ELF-1 (cell line): ENCODE data around the gene CHD9.
A peak's percentile ranks its signal among the peaks of the same experiment; 100 is the strongest.
"Not testable (repeated sequence)": the region's sequence is repeated elsewhere in the genome, so short reads cannot be mapped to it uniquely, and the experiment has no call there.

ENCODE experiments used
- DNase-seq: peaks from one replicate; pipeline ENCODE4 v3.0.0-alpha.2; 2016; ENCODE audit warnings: low read depth, low spot score

The CHD9 gene

DNA sequence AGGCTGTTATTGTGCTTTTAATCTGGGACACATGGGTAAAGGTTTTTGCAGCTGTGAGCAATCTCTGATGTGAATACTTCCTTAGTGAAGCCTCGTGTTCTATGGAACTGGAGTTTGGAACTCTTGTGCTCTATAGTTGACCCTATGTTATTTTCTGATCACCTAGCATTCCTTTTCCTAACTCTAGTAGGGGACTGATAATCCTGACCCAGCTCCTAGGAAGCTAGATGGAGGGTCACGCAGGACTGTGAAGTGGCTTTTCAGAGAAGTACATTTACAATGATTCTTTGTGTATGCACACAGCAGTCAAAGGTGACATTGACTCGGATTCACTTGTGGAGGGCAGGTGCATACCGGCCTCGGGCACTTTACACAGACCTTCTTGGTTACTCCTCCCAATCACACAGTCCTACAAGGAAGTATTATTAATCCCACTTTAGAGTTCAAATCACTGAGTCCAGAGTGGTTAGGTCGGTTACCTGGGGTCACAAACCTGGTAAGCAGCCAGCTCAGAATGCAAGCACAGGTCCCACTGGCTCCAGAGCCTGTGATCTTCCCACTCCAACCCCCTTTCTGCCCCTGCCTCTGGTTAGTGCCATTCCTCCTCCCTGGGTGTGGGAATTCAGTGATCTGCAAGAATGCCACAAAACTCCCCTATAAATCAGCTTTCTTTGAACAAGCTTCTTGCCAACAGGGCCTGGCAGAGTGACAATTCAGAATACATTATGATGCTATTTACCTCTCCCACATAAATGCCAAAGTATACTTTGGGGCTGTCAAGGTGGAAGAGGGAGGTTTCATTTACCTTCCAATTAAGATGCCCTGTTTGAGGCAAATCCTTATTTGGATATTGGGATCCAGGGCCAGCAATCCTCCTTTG lies 9.2 kb upstream of the CHD9 start:
- no peak for DNase-seq

DNA sequence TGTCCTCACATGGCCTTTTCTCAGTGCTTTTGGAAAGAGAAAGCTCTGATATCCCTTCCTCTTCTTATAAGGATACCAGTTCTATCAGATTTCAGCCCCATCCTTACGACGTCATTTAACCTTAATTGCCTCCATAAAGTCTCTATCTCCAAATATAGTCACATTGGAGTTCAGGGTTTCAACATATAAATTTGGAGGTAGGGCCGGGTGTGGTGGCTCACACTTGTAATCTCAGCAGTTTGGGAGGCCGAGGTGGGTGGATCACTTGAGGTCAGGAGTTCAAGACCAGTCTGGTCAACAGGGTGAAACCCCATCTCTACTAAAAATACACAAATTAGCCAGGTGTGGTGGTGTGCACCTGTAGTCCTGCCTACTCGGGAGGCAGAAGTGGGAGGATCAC lies 7.3 kb upstream of the CHD9 start:
- not testable (repeated sequence) for DNase-seq

DNA sequence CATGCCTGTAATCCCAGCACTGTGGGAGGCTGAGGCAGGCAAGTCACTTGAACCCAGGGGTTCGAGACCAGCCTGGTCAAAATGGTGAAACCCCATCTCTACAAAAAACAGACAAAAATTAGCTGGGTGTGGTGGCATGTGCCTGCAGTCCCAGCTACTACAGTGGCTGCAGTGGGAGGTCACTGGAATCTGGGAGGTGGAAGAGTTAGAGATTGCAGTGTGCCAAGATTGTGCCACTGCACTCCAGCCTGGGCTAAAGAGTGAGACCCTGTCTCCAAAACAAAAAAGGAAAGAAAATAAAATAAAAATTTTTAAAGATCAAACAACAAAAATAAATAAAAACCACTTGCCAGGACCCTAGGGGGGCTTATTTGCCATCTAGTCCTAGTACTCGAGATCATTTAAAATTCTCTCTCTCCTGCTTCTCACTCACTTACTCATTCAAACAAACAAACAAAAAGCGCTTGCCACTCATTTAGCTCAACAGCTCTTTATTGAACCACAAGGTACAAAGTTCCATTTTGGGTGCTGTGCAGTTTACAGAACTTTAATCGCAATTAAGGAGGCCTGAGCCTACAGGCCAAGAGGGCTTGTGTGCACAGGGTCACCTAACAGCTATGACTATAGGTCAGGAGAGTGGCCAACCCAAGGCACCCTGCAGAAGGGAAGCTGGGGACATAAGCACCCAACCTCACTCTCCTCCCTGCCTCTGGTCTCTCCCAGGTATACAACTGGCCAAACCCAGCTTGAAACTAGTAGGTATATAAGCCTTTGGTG lies 6.5 kb upstream of the CHD9 start:
- DNase-seq: no peak

DNA sequence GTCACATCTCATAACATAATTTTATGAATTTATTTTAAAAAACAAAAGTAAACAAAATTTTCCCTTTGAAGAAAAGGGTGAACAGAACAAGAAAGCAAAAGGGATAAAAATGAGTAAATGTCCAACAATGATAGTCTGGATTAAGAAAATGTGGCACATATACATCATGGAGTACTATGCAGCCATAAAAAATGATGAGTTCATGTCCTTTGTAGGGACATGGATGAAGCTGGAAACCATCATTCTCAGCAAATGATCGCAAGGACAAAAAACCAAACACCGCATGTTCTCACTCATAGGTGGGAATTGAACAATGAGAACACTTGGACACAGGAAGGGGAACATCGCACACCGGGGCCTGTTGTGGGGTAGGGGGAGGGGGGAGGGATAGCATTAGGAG lies 3.5 kb upstream of the CHD9 start:
- DNase-seq: not testable (repeated sequence)

DNA sequence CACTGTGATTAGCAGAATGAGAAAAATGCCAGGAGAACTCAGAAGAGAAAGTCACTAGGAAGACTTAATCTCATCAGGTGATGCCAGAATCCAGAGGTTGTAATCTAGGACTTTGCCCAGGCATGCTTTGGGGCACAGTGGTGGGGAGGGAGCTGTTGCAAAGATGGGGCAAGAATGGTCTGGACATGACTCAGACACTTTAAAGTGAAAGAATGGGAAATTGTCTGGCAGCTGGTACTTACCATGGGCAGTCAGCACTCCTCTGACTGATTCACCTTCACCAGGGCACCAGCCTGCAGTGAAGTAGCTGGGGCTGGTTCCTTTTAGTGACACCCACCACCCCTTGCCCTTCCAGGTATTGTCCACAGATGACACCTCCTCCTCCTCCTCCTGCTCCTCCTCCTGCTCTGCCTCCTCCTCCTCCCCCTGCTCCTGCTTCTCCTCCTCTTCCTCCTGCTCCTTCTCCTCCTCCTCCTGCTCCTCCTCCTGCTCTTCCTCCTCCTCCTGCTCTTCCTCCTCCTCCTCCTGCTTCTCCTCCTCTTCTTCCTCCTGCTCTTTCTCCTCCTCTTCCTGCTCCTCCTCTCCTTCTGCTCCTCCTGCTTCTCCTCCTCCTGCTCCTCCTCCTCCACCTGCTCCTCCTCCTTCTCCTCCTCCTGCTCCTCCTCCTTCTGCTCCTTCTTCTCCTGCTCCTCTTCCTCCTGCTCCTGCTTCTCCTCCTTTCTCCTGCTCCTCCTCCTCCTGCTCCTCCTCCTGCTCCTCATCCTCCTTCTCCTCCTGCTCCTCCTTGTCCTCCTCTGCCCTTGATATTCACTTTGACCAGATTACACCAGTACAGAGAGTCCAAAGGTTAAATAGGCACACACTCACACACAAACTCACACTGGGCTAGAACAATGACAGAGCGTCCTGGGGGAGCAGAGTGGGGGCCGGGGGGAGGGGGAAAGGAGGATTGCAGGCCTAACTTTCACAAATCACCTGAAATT lies 2.0 kb upstream of the CHD9 start, which contains the start of gene CHD9NB:
CHD9NB (minus strand) TSS at position 379 of the 983 bp plus-strand sequence. CDS start 8,739 bp downstream, outside the sequence.
- no peak for DNase-seq

DNA sequence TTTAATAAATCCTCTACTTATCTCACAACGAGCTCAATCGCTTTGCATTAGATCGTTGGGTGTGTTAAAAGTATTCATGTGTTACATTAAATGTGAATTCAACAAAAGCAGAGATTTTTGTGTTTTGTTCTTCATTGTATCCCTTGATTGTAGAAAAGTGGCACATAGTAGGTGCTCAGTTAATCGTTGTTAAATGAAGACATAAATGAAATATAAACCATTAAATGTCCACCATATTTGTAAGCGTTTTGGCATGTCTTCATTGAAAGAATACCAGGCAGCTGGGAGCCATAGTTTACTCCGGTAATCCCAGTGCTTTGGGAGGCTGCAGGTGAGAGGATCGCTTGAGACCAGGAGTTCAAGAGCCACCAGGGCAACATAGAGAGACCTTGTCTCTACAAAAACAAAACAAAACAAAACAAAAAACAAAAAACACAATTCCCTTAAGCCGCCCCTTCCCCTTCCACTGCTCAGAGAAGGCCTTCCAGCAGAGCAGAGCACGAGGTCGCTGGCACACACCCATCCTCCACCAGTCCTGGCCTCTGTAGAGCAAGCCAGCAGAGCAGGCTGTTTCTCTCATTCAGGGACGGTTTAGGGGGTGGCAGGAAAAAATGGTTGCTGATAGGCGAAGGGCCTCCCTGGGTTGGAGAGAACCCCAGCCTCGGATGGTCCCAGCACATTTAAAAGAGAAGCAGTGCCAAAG lies 673 bp upstream of the CHD9 start:
- DNase-seq: no peak

DNA sequence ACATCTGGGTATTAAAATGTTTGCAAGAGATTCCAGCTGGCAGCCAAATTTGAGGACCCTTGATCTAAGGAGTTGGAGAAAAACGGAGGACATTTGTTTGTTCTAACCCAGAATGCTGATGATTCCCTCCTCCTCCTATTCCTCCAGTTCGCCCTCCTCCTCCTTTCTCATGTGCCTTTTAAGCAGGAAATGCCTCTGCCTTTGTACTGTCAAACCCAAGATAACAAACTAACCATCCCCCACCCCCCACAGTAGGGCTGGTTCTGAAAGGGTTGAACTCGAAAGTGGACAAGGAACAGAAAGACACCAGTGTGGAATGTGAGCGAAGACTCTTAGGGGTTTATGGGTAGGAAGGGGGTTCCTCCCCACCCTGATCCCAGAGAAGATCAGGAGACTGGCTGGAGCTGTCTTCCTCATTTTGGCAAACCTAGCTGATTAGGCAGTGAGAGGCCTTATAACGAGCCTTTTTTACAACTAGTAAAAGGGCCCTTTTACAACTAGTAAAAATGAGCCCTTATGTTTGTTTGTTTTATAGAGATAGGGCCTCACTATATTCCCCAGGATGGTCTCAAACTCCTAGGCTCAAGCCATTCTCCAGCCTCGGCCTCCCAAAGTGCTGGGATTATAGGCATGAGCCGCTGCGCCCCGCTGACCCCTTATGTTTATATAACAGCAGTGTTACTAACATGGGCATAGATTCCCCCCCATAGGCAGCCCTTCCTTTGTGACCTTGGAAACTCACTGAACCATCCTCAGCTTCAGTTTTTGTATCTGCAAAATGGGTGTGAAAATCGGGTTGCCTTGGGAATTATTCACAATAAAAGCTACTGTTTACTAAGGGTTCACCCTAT lies 975 bp downstream of the CHD9 start:
- DNase-seq: peak; percentile 86

DNA sequence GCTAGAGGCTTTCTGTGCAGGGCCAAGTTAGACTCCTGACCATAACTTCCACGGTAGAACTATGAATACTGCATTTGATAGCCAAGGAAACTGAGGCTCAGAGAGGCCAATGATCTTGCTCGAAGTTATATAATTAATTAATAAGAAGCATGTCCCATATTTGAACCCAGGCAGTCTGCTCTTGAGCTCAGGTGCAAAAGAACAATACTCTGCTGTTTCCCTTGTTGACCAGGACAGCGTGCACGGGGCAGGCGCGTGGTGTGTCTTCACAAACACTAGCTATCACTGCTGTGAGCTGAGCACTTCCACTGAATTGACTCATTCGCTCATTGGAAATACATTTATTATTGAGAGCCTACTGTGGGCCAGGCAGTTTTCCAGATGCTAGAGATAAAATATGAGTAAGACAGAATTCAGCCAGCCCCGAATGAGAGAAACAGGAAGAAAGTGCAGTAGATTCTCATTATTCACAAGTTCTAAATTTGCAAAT lies 1.6 kb downstream of the CHD9 start:
- DNase-seq: no peak

DNA sequence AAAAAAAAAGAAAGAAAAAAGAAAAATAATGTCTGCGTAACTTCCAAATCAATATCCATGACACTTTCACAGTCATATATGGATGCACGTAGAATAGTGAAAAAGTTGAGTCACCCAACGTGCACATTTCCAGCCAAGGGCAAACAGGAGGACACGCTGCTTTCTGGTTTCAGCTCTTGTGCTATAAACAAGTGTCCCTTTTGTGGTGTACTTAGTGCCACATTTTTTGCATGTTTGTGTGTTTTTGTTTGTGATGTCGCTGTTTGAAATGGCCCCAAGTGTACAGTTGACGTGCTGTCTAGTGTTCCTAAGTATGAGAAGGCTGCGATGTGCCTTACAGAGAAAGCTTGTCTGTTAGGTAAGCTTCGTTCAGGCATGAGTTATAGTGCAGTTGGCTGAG lies 2.9 kb downstream of the CHD9 start:
- DNase-seq: no peak

DNA sequence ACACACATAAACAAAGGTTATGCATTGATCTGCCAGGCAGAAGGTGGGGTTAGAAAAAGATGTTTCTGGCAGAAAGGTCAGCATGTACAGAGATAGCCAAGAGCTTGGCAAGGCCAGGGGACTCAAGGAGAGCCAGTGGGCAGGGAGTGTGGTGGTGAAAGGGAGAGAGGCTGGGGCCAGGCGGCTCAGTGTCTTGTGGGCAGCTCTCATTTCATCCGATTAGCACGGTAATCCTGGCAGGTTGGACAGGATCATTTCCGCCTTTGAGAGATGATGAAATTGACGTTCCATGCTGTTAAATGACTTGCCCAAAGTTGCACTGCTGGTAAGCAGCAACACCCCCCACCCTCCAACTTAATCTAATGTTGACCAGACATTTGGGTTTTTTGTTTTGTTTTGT lies 3.6 kb downstream of the CHD9 start:
- no peak for DNase-seq

DNA sequence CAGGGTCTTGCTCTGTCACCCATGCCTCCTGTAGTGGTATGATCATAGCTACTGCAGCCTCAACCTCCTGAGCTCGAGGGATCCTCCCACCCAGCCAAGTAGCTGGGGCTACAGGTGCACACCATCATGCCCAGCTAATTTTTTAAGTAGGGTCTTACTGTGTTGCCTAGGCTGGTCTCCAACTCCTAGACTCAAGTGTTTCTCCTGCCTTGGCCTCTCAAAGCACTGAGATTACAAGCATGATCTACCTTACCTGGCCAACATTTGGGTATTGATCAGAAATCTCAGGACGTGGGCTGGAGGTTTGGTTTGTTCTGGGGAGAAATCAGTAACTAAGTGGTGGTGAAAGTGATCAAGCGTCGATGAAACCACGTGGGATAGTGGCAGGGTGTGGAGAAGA lies 4.1 kb downstream of the CHD9 start:
- DNase-seq: no peak

DNA sequence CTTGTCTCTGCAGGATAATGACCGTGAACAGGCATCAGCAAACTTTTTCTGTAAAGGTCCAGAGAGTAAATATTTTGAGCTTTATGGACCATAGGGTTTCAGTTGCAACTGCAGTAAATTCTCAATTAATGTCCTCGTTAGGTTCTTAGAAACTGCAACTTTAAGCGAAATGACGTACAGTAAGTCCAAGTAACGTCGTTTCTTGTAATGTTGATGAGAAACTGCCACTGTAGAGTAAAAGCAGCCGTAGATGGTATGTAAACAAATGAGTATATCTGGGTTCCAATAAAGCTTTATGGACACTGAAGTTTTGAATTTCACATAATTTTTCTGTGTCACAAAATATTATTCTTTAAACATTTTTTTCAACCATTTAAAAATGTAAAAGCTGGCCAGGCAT lies 4.9 kb downstream of the CHD9 start:
- no peak for DNase-seq

DNA sequence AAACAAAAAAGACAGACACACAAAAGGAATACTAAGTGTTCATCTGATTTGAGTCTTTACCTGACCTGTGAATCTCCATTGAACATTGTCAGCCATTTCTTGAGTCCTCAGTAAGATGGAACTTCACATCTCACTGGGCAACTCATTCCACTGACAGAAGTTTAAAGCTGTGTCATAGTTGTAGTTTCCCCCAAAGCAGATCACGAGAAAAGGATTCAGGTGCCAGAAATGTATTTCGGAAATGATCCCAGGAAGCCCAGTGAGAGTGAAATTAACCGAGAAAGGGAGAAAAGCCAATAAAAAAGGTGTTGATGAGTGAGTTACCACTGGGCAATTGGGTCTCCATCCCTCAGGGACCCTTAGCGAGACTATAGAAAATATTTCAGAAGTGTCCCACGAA lies 6.5 kb downstream of the CHD9 start:
- DNase-seq: no peak

DNA sequence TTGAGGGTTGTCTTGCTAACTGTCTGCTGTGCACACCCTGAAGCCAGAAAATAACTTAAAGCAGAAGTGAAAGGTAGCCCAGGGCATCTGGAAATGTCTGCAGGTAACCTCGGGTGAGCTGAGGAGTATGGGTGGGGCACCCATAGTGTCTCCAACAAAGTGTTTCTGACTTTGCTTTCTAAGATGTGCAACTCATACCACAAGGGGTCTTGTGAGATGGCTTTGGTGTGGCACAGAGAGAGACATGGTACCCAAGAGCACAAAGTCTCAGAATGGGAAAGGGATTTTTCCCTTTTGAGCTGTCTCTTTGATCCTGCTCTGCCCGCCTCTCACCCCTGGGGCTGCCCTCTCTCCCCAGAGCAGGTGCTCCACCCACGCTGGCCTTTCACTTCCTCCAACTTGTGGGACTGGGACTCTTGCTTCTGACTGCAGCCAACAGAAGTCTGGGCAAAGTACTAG lies 6.9 kb downstream of the CHD9 start:
- DNase-seq: no peak

DNA sequence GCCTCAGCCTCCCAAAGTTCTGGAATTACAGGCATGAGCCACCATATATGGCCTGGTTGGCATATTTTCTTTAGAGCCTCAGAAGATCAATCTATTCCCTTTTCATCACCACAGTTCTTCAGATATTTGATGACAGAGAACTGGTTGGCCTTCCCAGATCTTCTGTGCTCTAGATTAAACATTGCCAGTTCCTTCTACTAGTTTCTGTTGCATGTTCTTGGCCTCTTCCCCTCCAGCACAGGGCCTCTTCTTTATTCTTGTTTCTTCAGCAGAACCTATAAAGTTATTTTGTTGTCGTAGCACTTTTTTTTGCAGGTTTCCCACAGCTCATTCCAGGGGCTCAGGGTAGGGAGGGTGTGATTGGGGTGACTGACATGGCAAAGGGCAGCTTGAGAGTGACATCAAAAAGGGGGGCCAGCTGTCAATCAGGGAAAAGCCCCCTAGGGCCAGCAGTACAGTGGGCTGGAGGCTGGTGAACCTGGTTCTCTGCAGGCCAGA lies 9.3 kb downstream of the CHD9 start:
- no peak for DNase-seq

DNA sequence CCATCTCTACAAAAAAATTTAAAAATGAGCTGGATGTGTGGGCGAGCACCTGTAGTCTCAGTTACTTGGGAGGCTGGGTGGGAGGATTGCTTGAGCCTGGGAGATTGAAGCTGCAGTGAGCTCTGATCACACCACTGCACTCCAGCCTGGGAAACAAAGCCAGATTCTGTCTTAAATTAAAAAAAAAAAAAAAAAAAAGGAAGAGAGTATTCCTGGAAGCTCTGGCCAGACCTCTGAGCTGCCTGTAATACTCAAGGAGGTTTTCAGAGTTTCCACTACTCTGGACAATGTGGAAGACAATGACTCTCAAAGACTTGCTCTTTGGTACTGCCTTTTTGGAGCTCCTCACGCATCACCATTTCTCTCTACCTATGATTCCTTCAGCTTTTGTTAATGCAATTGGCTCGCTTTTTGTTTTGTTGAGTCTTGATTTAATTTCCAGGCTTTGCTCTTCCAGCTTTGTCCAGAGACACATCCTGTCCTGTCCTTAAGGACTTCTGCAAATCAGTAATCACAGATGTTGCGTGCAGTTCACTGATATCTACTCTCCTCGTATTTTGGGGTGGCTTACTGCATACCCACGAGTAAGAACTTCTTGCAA lies 10.8 kb downstream of the CHD9 start:
- DNase-seq: no peak

DNA sequence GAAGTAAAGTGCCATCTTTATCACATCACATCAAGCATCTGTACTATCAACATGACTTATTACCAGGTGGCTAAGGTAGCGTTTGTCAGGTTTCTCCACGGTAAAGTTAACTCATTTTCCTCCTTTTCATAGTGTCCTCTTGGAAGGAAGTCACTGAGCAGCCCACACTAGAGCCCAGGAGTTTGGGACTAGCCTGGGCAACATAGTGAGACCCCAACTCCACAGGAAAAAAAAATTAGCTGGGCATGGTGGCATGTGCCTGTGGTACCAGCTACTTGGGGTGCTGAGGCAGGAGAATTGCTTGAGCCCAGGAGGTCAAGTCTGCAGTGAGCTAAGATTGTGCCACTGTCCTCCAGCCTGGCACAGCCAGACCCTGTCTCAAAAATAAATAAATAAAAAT lies 12.9 kb downstream of the CHD9 start:
- DNase-seq: no peak

DNA sequence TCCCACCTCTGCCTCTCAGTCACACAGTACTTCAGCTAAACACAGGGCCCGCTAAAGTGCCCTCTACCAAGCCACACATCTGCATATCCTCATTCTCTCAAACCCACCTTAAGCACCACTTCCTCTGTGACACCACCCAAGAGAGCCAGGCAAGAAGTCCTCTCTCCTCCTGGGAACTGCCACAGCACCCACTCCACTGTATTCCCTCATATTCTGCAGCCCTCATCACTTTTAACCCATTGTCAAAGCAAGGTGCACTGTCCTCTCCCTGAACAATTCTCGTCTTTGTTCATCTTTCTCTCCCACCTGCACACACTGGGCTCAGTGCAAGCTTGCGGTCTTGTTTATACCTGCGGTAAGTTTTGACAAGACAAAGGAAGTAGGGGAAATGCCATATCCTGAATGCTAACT lies 13.6 kb downstream of the CHD9 start:
- DNase-seq: no peak

DNA sequence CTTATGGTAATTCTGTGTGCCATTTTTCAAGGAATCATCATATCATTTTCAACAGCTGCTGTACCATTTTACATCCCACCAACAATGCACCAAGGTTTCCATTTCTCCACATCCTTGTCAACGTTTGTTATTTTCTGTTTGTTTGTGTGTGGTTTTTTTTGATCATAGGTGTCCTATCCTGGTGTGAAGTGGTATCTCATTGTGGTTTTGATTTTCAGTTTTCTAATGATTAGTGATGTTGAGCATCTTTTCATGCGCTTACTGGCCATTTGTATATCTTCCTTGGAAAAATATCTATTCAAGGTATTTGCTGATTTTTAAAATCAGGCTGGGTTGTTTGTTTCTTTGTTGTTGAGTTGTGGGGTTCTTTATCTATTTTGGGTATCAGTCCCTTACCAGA lies 15.0 kb downstream of the CHD9 start:
- no peak for DNase-seq
